GM13976 (cell line): ENCODE measurements around the gene METTL26.

Source experiments
- DNase-seq: peaks from one replicate; pipeline ENCODE4 v3.0.0; 2012; ENCODE audit warnings: low spot score
- in situ Hi-C: fragments of 300-500 bp; cut with MboI; formaldehyde crosslinking; loops from one replicate; pipeline ENCODE4 v1.12.0; 2022; ENCODE audit warnings: low sequenced_read_pairs, mixed read lengths, inconsistent platforms; ENCODE audit not compliant: unreplicated experiment
- TF ChIP-seq, protein P1 (sequence below): IDR thresholded peaks from 2 replicates; pipeline ENCODE4 v1.5.1; 2012; ENCODE audit warnings: borderline replicate concordance, mild to moderate bottlenecking; ENCODE audit not compliant: insufficient read depth; ENCODE audit errors: extremely low read depth, missing control alignments, control extremely low read depth

Gene METTL26

DNA sequence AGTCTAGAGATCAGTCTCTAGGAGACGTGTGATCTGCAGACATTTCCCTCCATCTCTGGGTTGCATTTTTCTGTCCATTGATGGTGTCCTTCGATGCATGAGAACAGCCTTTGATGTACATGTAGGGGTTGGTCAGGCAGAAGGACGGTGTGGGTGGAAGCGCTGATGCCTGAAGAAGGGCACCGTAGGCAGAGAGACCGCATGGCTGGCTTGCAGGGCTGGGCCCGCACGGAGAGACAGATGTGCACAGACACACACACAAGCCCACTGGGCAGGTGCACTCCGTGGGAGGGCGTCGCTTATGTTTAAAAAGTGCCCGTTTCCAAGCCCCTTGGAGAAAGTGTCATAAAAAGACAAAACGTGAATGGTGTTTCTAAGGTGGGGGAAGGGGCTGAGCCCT is 21.0 kb downstream of the METTL26 start:
- TF ChIP-seq, protein P1, sequence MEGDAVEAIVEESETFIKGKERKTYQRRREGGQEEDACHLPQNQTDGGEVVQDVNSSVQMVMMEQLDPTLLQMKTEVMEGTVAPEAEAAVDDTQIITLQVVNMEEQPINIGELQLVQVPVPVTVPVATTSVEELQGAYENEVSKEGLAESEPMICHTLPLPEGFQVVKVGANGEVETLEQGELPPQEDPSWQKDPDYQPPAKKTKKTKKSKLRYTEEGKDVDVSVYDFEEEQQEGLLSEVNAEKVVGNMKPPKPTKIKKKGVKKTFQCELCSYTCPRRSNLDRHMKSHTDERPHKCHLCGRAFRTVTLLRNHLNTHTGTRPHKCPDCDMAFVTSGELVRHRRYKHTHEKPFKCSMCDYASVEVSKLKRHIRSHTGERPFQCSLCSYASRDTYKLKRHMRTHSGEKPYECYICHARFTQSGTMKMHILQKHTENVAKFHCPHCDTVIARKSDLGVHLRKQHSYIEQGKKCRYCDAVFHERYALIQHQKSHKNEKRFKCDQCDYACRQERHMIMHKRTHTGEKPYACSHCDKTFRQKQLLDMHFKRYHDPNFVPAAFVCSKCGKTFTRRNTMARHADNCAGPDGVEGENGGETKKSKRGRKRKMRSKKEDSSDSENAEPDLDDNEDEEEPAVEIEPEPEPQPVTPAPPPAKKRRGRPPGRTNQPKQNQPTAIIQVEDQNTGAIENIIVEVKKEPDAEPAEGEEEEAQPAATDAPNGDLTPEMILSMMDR = no peak
- in situ Hi-C loops = no loop called here
- DNase-seq = no peak

DNA sequence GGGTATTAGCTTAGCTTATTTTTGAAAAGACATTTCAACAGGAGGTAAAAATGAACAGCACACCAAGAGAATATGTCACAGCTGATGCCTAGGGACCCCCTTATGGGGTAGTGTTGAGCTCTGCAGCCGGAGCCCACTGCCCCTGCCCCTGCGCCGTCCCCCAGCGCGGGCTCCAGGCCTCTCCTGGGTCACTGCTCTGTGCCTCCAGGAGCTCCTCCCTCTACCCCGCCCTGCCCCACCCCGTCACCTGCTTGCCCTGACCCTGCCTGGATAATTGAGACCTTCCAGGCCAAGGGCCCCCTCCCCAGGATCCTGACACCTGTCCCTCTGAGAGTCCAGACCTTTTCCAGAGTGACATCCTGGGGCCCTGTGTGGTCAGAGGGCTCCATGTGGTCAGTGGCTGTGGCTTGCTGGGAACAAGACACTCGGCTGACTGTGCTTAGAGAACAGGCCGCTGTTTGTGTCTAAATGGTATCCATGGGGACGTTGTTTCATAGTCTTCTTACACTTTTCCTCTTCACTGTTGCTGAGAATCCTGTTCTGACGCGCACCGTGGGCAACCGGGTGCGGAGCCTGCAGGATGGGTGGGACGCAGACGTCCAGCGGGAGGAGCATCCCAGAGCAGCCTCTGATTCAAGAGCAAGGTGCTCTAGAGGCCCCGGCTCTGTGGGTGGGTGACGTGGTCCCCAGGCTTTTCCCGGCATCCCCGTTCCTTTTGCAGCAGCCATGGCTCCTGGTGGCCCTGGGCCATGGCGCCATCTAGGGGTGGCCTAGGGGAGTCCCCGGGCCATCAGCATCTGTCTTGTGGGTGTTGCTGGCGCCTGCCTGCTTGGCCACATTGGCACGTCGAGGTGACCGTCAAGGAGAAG is 25.4 kb downstream of the METTL26 start:
- DNase-seq = peak; percentile 69
- TF ChIP-seq, protein P1 = no peak
- in situ Hi-C loops = no loop called here

- in situ Hi-C loops = no loop called here
- no peak for DNase-seq
- TF ChIP-seq, protein P1 = no peak
Observed at GRCh38 chr16:609984-610383, 26.1 kb downstream of the METTL26 start.

GRCh38 chr16:609316-609715 is 26.8 kb downstream of the METTL26 start:
- TF ChIP-seq, protein P1 = no peak
- DNase-seq = no peak
- in situ Hi-C loops = no loop called here

DNA sequence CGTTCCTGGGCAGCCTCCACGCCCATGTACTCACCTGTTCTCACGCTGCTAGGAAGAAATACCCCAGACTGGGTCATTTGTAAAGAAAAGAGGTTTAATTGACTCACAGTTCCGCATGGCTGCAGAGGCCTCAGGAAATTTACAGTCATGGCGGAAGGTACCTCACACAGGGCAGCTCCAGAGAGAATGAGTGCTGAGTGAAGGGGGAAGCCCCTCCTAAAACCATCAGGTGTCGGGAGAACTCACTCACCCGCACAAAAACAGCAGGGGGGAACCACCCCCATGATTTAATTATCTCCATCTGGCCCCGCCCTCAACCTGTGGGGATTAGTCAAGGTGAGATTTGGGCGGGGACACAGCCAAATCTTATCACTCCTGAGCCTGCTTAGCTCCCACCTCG is 28.1 kb downstream of the METTL26 start:
- DNase-seq = no peak
- TF ChIP-seq, protein P1 = no peak
- in situ Hi-C loops = no loop called here

DNA sequence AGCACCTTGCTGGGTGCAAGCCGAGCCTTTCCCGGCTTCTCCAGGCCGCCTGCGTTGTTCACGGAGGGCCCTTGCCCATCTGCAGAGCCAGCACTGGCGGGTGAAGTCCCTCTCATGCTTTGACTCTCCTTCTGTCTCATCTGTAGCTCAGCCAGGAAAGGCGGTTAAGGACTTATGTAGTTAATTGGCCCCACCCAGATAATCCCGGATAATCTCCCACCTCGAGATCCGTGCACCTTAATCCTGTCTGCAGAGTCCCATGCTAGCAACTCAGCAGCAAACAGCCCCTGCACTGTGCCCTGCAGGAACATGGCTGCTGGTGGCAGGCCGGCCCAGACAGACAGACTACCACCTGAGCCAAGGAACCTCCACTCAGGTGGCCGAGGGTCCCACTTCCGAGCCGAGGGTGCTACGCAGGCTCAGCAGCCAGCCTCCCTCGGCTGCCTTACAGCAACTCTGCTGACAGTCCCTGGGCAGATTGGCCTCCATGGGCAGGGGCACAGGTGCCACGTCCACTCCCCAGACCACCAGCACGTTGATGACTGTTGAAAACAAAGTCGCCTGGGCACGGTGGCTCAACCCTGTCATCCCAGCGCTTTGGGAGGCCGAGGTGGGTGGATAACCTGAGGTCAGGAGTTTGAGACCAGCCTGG is 29.3 kb downstream of the METTL26 start:
- TF ChIP-seq, protein P1 = no peak
- in situ Hi-C loops = no loop called here
- DNase-seq = no peak
